Mucosa of gallbladder (tissue), 1 donor: ENCODE measurements around the gene GLT8D2. TPM values are rescaled to one million over a fixed set of nuclear protein-coding genes. Genes with fewer than 3 reads are reported as not detected.
A peak's percentile ranks its signal among the peaks of the same experiment; 100 is the strongest.

Experiments used
- DNase-seq: peaks from one replicate; pipeline ENCODE4 v3.0.0-alpha.2; 2020; ENCODE audit warnings: low spot score
- total RNA-seq: library from RNA; stranded (reverse); gene quantifications from one replicate; pipeline ENCODE4 v1.2.1, GENCODE V29; 2021
- donor health status: DM: no; HTN: no; CAD: no.

GLT8D2 gene, protein sequence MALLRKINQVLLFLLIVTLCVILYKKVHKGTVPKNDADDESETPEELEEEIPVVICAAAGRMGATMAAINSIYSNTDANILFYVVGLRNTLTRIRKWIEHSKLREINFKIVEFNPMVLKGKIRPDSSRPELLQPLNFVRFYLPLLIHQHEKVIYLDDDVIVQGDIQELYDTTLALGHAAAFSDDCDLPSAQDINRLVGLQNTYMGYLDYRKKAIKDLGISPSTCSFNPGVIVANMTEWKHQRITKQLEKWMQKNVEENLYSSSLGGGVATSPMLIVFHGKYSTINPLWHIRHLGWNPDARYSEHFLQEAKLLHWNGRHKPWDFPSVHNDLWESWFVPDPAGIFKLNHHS
- total RNA-seq = 17.9 TPM

DNA sequence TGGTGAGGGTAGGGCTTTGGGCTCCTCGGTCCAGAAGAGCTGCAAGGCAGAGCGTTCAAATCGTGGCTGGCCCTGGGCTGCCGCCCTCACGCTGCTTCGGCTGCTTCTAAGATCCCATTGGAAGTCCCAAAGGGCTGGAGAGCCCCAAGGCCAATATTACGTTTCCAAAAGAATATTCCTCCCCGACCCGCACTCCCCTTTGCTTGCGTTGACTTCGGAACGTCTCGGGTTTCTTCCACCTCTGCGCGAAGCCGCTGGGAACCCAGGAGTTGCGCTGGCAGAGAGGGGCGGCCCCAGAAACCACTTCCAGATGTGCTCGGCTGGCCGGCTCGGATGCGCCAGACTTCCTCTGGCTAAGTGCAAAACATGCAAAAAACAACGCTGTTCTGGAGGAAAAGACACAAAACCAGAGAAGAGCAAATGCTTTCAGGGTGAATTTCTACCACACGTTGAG lies at the start of gene GLT8D2:
GLT8D2 (minus strand) TSS at position 285 of the 454 bp plus-strand sequence. CDS start 30,539 bp downstream, outside the sequence.
- DNase-seq = peak; percentile 33

DNA sequence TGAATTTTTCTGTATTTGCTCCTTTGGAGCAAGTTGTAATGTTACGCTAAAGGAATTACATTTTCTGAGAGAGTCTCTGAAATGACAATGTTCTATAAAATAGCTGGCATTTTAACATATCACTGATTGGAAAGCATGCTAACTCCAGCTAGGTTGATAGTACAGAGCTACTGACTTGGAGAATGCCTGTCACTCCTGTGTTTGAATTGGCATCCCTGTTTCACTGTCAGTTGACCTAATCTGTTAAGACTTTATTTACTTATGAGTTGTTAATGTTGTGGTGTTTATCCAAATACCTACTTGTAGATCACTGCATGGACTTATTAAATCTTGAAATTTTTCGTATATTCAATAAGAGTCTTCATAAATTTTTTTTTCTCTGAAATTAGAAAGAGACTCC lies 48.0 kb upstream of the GLT8D2 start:
- no peak for DNase-seq

DNA sequence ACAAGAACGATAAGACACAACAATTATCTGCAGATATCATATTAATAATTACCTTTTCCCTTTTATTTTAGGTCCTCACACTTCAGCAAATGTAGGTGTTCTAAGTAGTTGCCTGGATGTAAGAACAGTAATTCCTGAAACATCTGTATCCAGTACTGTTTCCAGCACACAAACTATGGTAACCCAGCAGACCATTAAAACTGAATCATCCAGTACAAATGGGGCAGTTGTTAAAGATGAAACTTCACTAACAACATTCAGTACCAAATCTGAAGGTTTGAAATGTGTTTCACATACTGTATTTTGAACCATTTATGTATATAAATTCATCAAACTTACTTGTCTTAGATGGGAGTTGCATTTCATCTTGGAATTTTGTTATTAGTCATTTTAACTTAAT lies 45.3 kb upstream of the GLT8D2 start:
- DNase-seq = no peak

DNA sequence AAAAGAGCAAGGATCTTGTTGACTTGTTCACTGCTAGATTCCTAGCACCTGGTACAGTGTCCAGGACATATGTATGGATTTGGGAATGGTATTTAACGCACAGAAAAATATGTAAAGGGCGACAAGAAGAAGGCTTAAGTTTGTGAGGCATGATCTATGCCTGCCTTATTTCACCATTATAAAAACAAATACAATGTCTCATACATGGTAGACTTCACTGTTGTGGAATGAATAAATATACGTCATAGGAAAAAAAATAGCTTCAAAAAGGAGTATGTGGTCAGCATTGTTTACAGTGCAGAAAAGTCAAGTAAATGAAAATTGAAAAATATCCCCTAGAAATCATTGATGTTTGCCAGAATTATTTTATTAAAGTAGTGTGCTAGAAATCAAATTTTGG lies 44.3 kb upstream of the GLT8D2 start:
- DNase-seq = no peak

DNA sequence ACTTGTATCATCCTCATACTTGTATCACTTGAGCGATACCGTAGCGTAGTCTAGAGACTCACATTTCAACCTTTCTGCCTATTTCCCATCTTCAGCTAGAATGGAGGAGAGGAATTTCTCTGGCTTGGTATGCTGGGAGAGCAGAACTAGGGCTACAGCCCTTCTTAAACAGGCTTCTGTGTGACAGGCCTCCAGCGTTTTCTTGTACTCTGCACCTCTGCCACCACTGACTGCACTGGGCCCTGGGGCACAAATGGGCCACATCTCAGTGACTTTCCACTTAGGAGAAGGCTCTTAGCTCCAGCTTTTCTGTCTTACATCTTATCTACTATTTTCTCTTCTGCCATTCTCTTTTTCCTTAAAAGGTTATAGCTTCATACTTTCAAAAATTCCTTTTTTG lies 41.1 kb upstream of the GLT8D2 start:
- no peak for DNase-seq

DNA sequence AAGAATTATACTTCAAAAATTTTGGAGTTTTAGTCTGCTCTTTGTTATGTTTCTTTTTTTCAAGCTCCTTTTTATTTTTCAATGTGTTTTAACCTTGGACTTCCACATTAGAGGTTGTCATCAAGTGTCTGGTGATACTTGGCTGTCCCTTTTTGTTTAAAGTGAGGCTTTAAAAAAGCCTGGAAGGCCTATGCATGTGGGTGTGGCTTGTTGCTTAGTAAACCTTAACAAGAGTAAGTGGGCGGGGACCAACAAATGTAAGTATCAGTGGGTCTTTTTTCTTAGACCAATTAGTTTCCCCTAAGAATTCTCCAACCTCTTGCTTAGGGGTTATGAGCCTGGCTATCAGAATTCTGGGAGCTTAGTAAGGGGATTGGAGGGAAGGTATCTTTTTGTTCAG lies 40.7 kb upstream of the GLT8D2 start:
- no peak for DNase-seq

DNA sequence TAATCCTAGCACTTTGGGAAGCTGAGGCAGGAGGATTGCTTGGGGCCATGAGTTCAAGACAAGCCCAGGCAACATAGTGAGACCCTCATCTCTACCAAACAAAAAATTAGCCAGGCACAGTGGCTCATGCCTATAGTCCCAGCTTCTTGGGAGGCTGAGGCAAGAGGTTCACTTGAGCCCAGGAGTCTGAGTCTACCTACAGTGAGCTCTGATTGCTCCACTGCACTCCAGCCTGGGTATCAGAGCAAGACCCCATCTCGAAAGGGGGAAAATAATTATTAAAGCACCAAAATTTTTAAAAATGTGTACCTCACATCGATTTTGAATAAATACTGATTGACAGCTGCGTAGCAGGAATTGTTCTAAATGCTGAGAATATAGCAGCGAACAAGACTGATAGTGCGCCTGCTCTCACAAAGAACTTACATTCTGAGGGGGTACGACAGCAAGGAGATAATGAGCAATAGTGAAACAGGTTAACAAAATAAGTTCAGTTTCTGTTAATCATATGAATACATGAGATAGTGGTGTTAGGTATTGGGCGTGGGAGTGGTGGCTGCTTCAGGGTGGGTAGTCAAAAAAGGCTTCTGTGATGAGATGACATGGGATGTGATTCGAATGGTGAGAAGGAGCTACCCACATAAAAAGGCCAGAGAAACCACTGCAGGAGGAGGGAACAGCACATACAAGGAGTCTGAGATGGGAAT lies 33.9 kb upstream of the GLT8D2 start:
- DNase-seq = no peak

DNA sequence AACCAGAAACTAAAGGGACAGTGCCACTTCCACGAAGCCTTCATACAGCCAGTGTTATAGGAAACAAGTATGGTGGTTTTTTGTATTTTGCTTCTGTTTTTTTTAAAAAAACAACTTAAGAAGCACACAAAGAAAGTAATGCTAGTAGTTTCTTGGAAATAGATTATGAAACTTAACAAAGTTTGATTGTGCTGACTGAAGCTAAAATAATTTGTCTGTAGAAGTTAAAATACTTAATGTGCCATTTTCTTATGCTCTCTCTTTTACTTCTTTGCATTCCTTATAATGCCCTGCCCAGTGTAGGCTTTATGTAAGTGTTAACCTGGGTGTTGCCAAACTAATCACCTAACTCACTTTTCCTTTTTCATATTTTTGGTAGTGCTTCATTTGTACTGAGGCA lies 30.8 kb upstream of the GLT8D2 start:
- DNase-seq = no peak

DNA sequence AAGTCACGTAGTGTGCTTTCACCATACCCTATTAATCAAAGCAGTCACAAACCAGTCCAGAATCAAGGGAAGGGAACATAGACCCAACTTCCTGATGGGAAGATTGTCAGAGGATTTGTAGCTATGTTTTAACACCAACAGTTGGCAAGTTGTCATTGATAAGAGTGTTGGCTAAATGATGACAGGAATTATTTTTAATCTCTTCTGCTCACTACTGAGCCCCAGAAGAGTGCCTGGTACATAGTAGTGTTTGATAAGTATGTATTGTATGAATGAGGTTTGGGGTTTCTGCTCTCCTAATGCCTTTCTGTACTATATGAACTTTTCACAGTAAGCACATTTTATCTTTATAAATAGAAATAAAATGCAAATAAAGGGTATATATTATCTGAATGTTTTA lies 29.0 kb upstream of the GLT8D2 start:
- no peak for DNase-seq

DNA sequence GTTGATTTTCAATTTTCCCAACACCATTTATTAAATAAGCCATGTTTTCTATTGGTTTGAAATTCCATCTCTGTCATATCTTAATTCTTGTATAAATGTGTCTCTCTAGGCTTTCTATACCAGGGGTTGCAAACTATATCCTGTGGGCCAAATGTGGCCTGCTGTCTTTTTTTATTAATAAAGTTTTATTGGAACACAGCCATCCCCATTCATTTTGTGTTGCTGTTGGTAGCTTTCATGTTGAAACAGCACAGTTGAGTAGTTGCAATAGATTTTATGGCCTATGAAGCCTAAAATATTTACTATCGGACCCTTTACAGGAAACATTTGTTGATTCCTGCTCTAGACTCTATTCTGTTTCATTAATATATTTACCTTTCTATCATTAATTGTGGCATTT lies 23.7 kb upstream of the GLT8D2 start:
- DNase-seq = no peak

DNA sequence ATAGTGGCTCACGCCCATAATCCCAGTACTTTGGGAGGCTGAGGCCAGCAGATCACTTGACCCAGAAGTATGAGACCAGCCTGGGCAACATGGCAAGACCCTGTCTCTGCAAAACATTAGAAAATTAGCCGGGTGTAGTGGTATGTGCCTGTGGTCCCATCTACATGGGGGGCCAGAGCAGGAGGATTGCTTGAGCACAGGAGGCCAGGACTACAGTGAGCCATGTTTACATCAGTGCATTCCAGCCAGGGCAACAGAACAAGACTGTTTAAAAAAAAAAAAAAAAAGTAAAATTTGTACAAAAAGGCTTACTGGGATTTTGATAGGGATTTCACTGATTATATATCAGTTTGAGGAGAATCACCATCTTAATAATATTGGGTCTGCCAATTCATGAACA lies 22.1 kb upstream of the GLT8D2 start:
- no peak for DNase-seq

DNA sequence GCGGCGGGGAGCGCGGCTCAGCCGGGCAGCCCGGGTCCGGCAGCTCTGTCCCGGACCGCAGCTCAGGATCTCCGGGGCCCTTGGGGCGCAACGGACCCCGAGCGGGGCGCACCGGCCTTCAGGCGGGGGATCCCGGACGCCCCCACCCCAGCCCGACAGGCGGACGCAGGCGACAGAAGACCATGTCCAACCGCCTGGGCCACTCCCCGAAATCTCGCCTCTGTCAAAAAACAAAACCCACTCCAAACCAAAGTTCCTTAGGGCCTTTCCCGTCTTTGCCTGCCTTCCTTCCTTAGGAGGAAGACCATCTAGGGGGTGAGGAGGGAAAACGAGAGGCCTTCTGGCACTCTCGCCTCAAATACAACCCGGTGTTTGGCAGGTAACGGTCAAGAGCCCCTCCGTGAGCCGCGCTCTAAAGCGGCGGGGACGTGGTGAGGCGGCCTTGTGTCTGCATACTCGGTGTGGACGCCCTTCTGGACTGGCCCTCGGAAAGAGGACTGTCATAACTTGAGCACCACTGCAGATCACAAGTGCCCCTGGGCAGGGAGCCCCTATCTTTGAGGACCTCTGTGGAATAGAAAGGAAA lies 14.9 kb upstream of the GLT8D2 start:
- no peak for DNase-seq

DNA sequence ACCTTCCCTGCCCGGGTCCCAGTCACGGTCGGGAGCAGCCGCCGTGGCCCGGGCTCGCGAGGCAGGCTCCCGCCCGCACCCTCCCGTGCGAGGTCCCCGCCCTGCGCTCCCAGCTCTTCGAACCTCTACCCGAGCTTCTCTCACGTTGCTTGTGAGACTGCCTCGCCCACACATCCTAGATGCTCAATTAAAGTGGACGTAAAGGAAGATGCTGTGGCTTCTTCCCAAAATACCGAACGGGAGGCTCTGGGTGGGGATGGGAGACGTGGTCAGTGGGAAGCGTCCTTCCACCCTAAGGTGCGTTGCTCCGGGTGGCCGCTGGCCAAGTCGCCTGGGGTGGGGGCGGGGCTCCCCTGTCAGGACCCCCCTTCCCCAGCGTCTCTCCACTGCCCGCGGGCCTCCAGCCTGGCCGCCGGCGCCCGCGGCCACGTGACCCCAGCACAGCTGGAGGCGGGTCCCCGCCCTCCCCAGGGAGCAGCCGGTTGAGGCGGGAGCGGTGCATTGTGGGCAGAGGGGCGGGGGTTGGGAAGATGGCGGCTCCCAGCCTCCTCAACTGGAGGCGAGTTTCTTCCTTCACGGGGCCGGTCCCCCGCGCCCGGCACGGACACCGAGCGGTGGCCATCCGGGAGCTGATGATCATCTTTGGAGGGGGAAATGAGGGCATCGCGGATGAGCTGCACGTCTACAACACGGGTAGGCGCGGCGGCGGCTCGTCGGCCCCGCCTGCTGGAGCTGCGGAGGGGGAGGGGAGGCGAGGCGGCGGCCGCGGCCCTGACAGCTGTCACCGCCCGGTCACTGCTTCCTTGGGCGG lies 14.2 kb upstream of the GLT8D2 start, which contains the start of gene HCFC2:
HCFC2 (plus strand) TSS at position 501 of the 811 bp plus-strand sequence; CDS start at position 531, 30 bp downstream.
- peak; percentile 90 for DNase-seq

DNA sequence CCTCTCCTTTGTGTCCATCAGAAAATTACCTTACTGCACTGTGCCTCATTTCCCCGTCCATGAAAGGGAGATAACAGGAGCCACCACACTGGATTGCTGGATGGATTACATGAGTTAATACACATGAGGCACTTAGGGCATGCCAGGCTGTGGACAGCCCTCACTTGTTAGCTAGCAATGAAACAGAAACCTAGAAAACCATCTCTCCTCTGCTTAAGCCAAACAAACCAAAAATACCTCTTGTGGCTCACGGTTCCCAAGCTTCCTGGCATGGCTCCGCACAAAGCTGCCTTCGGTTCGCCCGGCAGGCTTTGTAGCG lies 13.7 kb upstream of the GLT8D2 start:
- DNase-seq = no peak

DNA sequence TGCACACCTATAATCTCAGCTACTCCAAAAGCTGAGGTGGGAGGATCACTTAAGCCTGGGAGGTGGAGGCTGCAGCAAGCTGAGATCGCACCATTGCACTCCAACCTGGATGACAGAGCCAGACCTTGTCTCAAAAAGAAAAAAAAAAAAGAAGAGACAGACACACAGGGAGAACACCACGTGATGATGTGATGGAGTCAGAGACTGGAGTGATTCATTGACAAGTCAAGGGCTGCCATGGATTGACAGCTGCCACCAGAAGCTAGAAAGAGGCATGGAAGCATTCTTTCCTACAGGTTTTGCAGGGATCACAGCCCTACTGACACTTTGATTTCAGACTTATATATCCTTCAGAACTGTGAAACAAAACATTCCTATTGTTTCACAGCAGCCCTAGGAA lies 10.8 kb upstream of the GLT8D2 start:
- DNase-seq = no peak

DNA sequence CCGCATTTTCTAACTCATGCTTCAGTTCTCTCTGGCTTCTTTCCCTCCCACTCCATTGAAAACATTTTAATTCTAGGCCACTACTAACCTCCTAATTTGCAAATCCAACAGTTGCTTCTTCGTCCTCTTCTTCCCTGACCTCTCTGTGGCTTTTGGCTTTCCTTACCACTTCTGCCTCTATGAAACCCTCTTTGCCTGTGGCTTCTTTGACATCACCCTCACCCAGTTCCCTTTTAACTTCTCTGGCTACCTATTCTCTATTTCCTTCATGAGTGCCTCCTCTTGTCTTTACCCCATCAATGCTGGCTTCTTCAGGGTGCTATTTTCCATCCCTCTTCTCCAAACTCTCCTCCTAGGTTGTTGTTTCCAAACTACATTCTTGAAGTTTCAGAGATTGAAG lies 10.0 kb upstream of the GLT8D2 start:
- no peak for DNase-seq

DNA sequence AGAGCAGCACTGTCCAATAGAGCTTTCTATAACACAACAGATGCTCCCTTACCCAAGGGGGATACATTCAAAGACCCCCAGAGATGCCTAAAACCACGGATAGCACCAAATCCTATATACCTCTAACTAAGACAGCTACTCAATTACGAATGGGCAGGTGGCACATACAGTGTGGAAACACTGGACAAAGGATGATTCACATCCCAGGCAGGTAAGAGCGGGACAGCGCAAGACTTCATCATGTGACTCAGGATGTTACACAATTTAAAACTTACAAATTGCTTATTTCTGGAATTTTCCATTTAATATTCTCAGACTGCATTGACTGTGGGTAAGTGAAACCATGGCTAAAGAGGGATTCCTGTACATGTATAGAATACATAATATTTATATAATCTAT lies 8.8 kb upstream of the GLT8D2 start:
- no peak for DNase-seq

DNA sequence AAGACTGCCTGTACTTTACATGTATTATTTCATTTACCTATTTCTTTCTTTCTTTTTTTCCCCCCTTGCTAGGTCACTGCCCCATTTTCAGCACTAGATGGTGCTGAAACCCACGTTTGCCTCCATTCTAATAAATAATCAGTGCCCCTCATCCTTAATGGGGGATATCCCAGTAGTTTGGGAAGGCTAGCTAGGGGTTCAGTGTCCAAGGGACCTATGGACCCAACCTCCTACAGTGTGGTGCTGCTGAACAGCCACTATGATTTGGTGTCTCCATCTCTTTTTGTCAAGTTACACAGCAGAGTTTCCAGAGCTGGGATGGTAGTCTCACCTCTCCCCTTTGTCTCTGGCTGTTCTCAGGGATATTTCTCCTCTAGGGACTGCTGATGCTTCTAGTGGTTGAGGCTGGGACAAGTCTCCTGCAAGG lies 7.8 kb upstream of the GLT8D2 start:
- DNase-seq = no peak

DNA sequence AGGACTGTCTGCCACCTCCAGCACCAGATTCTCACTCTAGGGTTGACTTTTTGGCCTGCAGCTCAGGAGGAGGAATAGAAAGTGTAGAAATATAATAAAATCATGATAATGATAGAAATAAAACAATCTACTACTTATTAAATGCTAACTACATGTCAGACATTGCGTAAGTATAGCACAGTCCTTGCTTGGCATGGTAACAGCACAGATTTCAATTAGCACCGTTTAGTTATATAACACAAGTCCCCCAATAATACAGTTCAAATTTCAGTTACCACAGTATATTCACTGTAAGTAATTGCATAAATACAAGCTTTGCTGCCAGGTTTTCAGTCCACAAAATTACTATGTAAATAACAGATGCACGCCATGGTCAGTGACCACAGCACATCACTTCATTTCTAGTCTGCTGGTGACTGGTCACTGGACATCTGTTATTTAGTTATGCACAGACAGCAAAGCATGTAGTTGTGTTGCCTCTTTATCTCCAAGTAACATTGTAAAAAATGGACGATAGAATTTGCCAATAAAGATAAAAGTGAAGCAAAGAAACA lies 6.5 kb upstream of the GLT8D2 start:
- no peak for DNase-seq

DNA sequence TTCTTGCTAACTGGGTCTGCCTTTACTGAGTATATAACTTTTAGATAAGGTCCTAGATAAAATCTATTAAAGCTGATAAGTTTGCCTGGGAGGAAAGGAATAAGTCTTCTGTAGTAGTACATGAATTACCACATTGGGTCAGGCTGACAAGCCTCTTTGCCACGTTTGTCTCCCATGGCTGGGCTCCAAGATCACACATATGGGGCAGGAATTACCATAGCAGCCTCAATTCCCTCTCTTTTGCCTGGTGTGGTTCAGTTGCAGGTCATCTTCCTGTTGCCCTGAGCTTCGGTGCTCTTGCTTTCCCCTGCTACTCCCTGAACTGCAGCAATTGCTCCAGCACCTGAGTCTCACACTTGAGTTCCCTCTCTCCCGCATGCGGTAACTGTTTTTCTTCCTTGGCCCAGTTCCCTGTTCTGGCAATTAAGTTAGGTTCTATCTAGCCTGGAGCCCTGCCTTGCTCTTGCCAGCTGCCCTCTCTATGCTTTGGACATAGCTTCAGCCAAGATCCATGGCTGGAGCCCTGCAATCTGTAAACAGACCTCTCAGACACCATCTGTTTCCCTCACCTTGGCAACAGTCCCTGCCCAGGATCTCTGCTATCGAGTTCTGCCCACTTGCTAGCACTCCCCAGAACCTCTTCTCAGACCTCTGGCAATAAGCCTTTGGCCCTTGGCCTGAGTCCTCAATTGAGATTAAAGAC lies 5.8 kb upstream of the GLT8D2 start:
- no peak for DNase-seq

DNA sequence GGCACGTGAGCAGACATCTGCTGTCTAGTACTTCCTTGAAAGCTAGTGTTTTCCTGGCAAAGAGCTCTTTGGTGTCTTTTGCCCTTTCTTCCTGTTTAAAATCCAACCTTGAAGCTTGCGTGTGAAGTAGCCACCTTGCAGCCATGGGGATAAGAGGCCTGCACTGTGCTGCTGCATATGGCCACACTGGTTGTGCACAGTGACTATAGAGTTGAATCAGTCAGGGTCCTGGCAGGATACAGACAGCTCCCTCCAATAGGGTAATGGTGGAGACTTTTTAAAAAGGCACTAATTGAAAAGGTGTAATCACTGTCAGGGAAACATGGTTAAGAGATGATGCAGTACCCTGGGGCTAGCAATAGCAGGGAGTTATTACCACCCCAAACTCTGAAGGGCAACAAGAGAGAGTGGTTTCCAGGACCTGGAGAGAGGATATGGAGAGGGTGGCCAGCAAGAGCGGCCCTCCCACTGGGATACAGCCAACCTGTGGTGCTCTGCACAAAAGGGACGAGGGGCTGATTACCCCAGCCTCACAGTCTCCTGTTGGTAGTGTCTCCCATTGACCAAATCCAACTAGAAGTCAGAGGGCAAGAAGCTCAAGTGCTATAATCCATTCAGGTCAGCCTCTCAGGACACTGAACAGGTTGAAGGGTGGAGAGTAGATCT lies 4.8 kb upstream of the GLT8D2 start:
- no peak for DNase-seq
